HG02588 (cell line): ENCODE results near the gene CREBBP.
A peak's percentile ranks its signal among the peaks of the same experiment; 100 is the strongest.

Source experiments
- ATAC-seq: cut with Tn5 transposase; IDR thresholded peaks from one replicate; pipeline ENCODE4 v1.9.1; 2021; ENCODE audit warnings: mild to moderate bottlenecking, moderate library complexity; ENCODE audit not compliant: unreplicated experiment

The CREBBP gene

DNA sequence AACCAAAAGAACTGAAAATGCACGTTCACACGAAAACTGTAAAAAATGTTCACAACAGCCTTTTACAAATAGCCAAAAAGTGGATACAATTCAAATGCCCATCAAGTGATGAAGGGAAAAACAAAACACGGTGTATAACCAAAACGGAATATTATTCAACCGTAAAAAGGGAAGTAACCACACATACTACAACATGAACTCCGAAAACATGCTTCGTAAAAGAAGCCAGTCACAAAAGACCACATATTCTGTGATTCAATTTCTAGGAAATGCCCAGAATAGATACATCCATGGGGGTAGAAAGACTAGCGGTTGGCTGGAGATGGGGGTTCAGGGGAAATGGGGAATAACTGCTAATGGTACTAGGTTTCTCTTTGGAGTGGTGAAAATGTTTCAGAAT, 81.7 kb downstream of the CREBBP start:
- no peak for ATAC-seq

- ATAC-seq, result no peak
Measured at GRCh38 chr16:3797904-3798811, 82.4 kb downstream of the CREBBP start.

DNA sequence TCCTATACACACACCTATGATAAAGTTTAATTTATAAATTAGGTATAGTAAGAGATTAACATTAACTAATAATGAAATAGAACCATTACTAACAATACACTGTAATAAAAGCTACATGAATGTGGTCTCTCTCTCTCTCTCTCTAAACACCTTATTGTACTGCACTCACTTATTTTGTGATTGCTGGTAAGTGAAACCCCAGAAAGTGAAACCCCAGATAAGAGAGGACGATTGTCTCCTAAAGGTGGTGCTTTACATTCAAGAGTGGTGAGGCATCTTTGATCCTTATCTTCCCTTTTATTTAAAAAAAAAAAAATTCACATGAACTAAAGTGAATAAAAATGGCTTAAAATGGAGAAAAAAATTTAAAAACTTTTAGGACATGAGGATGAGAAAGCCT, 83.0 kb downstream of the CREBBP start:
- no peak for ATAC-seq

DNA sequence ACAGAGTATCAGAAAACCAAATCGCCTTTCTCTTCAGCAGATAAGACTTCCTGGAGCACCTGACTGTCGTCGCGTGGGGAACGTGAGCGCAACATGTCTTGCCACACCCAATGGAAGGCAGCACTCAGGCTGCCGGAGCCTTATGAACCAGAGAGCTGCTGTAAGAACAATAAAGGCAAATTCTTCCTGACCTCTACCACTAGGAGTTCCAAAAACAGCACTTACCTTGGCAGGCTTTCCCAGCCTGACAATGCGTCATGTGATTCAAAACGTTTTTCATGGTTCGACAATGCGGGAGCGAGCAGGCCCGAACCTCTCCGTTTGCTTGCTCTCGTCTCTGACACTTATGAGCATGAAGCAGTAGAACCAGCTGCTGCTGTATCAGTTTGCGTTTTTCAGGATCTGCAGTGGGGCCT, 87.3 kb downstream of the CREBBP start:
- no peak for ATAC-seq

GRCh38 chr16:3792472-3793012, 88.0 kb downstream of the CREBBP start:
- no peak for ATAC-seq

DNA sequence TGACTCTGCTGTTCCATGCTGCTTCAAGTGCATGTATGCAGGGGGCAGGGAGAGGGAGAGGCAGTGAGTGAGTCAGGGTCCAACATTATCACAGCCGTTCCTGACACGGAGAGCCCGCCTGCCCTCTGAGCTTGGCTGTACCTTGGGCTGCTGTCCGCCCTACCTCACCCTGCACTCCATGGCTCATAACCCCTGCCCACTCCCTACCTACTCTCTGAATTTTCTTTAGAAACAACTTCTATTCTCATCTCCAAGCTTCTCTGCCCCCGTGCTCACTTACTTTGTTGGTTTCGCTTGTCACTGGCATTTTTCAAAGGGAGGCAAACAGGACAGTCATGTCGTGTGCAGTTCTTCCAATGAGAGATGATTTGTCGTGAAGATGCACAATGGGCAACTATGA, 88.8 kb downstream of the CREBBP start:
- no peak for ATAC-seq

GRCh38 chr16:3789375-3790099, 91.0 kb downstream of the CREBBP start:
- ATAC-seq, result no peak

DNA sequence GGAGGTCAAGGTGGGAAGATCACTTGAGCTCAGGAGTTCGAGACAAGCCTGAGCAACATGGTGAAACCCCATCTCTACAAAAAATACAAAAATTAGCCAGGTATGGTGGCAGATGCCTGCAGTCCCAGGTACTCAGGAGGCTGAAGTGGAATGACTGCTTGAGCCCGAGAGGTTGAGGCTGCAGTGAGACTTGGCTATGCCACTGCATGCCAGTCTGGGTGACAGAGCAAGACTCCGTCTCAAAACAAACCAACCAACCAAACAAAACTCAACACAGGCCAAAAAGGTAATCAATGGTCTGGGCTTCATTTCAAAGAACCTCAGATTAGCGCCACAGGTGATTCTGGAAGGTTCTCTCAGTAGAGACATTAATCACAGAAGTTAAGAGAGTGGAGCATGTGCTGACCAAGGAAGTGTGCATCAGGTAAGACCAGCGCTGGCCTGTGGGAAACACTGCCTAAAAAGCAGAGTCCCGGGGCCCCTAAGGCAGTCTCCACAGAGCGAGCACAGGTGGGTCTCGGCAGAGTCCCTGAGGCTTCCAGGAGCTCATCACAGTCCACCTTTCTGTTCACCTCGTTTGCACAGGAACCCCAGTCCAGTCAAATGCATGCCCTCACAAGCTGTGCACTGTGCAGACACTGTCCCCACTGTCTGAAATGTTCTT, 91.7 kb downstream of the CREBBP start:
- no peak for ATAC-seq

GRCh38 chr16:3787924-3788661, 92.4 kb downstream of the CREBBP start:
- peak; percentile 77 for ATAC-seq

- no peak for ATAC-seq
Measured at GRCh38 chr16:3785413-3785812, 95.1 kb downstream of the CREBBP start.

DNA sequence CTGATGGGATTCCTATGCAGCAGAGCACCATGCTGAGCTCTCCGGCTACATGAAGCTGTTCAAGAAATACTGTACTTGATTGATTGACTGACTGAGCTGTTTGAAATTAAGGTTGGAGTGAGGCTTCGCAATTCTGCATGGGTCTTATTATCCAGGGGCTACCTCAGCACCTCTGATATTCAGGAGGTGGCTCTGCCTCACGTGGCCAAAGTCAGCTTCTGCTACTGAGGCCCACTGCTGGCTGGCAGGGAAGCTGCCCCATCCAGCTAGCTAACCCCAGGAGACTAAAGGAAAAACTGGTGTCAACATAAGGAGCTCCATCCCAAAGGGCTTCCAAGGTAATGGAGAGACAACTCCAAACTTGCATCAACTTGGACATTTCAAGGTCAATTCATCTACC, 97.0 kb downstream of the CREBBP start:
- ATAC-seq, result no peak

DNA sequence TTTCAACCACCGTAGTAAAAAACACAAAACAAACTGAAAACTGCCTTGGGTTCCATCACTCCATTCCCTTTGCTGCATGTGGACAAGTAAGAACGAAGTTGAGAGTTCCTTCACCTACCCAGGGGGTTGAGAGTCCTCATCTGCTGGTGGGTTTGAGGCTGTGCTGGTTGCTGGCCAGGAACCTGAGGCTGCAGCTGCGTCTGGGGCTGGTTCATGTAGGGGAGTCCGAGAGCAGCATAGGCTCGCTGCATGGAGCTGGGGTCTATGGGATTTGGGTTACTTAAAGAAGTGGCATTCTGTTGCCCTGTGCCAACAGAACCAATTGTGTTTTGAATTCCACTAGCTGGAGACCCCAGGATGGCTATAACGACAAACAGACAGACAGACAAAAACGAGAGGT, 97.9 kb downstream of the CREBBP start:
- no peak for ATAC-seq

DNA sequence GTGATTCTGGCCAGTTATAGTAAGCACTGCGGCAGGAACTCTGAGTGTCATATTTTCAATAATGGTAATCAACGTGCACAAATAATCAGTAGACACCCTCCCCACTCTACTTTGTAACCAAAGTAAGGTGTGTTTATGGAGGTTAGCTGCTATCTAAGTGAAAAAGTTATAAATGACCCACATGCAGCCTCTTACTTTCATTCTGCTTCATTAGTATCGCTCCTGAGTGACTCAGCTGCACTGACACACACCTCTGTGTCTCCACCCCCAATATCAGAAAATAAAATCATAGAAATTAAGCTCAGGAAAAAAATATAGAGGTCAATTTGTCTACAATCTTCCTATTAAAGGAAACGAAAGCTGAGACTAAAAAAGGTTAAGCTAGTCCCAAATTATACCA, 99.1 kb downstream of the CREBBP start:
- no peak for ATAC-seq

- ATAC-seq, result no peak
Measured at GRCh38 chr16:3780570-3780969, 99.9 kb downstream of the CREBBP start.

- no peak for ATAC-seq
Measured at GRCh38 chr16:3776316-3776715, 104.2 kb downstream of the CREBBP start.

- no peak for ATAC-seq
Measured at GRCh38 chr16:3774819-3775218, 105.7 kb downstream of the CREBBP start.

DNA sequence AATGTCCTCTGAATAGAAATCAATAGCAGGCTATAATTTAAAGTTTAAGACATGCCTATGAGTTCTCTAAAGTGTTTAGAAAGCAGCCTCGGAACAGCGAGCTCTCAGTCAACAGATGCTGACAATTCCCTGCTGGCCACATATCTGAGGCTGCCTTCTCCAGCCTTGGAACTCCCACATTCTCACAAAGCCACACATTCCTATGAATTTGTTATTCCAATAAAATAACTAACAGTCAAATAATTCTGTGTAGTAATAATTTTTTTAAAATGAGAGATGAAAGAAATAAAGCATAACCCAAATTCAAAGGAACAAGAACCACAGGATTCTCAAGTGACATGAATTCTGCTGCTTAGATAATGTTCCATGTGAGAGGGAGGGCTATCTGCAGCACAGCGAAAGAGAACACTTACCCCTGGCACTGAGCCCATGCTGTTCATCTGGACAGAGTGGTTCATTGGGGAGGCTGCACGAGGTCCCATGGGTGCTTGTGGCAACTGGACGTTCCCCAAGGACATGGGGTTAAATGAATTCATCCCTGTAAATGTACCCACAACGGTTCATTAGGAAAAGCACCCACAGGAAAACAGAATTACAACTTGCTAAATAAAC, 106.3 kb downstream of the CREBBP start:
- ATAC-seq, result no peak

DNA sequence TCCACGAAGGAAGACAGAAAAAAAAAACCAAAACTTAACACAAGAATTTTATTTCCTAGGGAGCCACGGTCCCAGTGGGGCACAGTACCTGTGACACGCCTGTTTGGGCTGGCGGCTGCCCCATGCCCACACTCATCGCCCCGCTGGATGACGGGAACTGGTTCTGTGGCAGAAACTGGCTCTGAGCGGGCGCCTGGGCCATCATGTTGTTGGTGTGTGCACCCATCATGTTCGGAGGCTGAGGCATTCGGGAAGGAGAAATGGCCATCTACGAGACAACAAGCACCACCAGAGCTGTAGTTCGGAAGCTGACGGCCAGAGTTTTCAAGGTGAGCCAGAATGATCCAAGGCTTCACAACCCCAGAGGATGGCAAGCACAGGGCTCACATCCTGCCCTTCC, 106.8 kb downstream of the CREBBP start:
- no peak for ATAC-seq

- no peak for ATAC-seq
Measured at GRCh38 chr16:3771513-3771912, 109.0 kb downstream of the CREBBP start.

DNA sequence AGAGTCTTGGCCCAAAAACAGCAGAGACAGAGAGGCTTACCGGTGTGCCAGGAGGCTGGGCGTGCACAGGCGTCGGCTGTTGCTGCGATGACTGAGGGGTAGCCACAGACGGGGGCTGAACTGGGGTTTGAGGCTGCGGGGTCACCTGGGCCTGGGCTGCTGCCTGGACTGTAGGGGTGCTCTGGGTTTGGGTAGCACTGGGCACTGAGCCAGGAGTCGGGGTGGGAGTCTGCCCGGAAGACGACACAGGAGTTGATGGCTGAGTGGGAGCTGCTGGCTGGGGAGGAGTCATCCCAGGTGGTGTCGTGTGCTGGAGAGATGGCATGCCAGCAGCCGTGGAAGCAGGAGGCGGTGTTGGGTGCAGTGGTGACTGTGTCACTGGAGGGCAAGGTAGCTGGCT, 110.0 kb downstream of the CREBBP start:
- no peak for ATAC-seq
